SK-N-SH (cell line): ENCODE results near the gene DPPA3.
"Not testable (repeated sequence)": the region's sequence is repeated elsewhere in the genome, so short reads cannot be mapped to it uniquely, and the experiment has no call there.

Source experiments
- CTCF ChIP-seq: fragments of 200-600 bp; sonication (generic); IDR thresholded peaks from 2 replicates; pipeline ENCODE4 v1.6.1; 2017; ENCODE audit warnings: antibody characterized with exemption, mild to moderate bottlenecking, moderate library complexity
- EP300 ChIP-seq, 2 experiments: IDR thresholded peaks; 2 replicates each; pipeline versions ENCODE4 v1.4.0 to v1.6.1; 2012; ENCODE audit warnings: borderline replicate concordance in 1 of 2, low read depth in 1 of 2, low read length in 1 of 2
- MXI1 ChIP-seq: IDR thresholded peaks from 2 replicates; pipeline ENCODE4 v1.6.1; 2012; ENCODE audit warnings: mild to moderate bottlenecking, low read depth, low read length, improper control_type of control experiment
- NFIC ChIP-seq: IDR thresholded peaks from 2 replicates; pipeline ENCODE4 v1.4.0; 2012; ENCODE audit warnings: borderline replicate concordance
- POLR2AphosphoS5 ChIP-seq: IDR thresholded peaks from 2 replicates; pipeline ENCODE4 v1.6.1; 2012; ENCODE audit warnings: low read depth, low read length
- RAD21 ChIP-seq: IDR thresholded peaks from 2 replicates; pipeline ENCODE4 v1.6.1; 2012; ENCODE audit warnings: mild to moderate bottlenecking, low read length
- SIN3A ChIP-seq: IDR thresholded peaks from 2 replicates; pipeline ENCODE4 v1.6.1; 2012; ENCODE audit warnings: low read depth, mild to moderate bottlenecking, low read length, moderate library complexity, borderline replicate concordance
- TCF12 ChIP-seq: IDR thresholded peaks from 2 replicates; pipeline ENCODE4 v1.4.0; 2012
- TEAD4 ChIP-seq: IDR thresholded peaks from 2 replicates; pipeline ENCODE4 v1.4.0; 2012; ENCODE audit warnings: mild to moderate bottlenecking, borderline replicate concordance; ENCODE audit not compliant: insufficient read depth
- USF1 ChIP-seq: IDR thresholded peaks from 2 replicates; pipeline ENCODE4 v1.4.0; 2012; ENCODE audit warnings: low read depth, borderline replicate concordance
- USF2 ChIP-seq: fragments of 150-350 bp; IDR thresholded peaks from 2 replicates; pipeline ENCODE4 v1.6.1; 2017; ENCODE audit warnings: antibody characterized with exemption, low read length, low read depth, borderline replicate concordance

GRCh38 chr12:7730984-7731383, 19.8 kb downstream of the DPPA3 start:
- not testable (repeated sequence) for TF ChIP-seq CTCF; NFIC; USF2; POLR2AphosphoS5; EP300 (IDR thresholded peaks at IDR 0.05; ENCODE audit: borderline replicate concordance in 1 of 2, low read depth in 1 of 2, low read length in 1 of 2); RAD21; SIN3A; TCF12; USF1; MXI1; TEAD4
